HepG2 (cell line): ENCODE measurements around the gene TMEM97. TPM values are rescaled to one million over a fixed set of nuclear protein-coding genes. Genes with fewer than 3 reads are reported as not detected.

Source experiments
- AHR ChIP-seq: IDR thresholded peaks from 2 replicates; pipeline ENCODE4 v1.6.1; 2018; ENCODE audit warnings: missing genetic modification reagents, missing compliant biosample characterization
- BRCA1 ChIP-seq: sonication (generic); formaldehyde crosslinking; IDR thresholded peaks from 2 replicates; pipeline ENCODE4 v1.4.0; 2020; ENCODE audit warnings: missing genetic modification reagents
- CHD4 ChIP-seq: fragments of 200-600 bp; sonication (generic); IDR thresholded peaks from 2 replicates; pipeline ENCODE4 v1.7.0; 2017; ENCODE audit warnings: mild to moderate bottlenecking, low read length, borderline replicate concordance
- HNRNPH1 ChIP-seq: fragments of 200-400 bp; formaldehyde crosslinking; optimal IDR thresholded peaks from 2 replicates; pipeline ENCODE3; 2017; ENCODE audit warnings: mild to moderate bottlenecking, low read depth, low read length
- IRF2 ChIP-seq: IDR thresholded peaks from 2 replicates; pipeline ENCODE4 v1.6.1; 2018; ENCODE audit warnings: missing genetic modification reagents, missing compliant biosample characterization
- JUNB ChIP-seq: sonication (generic); formaldehyde crosslinking; IDR thresholded peaks from 2 replicates; pipeline ENCODE4 v1.8.0; 2022; ENCODE audit warnings: missing genetic modification reagents, mild to moderate bottlenecking, borderline replicate concordance
- MIER3 ChIP-seq: IDR thresholded peaks from 2 replicates; pipeline ENCODE4 v1.6.1; 2016; ENCODE audit warnings: missing compliant biosample characterization, borderline replicate concordance
- RFX5 ChIP-seq: IDR thresholded peaks from 2 replicates; pipeline ENCODE4 v1.6.1; 2011; ENCODE audit warnings: low read depth, low read length, improper control_type of control experiment
- STAT5B ChIP-seq: sonication (generic); formaldehyde crosslinking; IDR thresholded peaks from 2 replicates; pipeline ENCODE4 v1.4.0; 2020; ENCODE audit warnings: missing genetic modification reagents
- ZFYVE20 ChIP-seq: sonication (generic); formaldehyde crosslinking; IDR thresholded peaks from 2 replicates; pipeline ENCODE4 v1.8.0; 2023; ENCODE audit warnings: low read depth, mild to moderate bottlenecking, moderate library complexity, missing genetic modification reagents, borderline replicate concordance
- ZNF441 ChIP-seq: sonication (generic); formaldehyde crosslinking; IDR thresholded peaks from 2 replicates; pipeline ENCODE4 v1.7.0; 2021; ENCODE audit warnings: missing genetic modification reagents, borderline replicate concordance
- ZNF773 ChIP-seq: sonication (generic); formaldehyde crosslinking; IDR thresholded peaks from 2 replicates; pipeline ENCODE4 v1.4.0; 2020; ENCODE audit warnings: missing genetic modification reagents, borderline replicate concordance
- polyA plus RNA-seq, 8 experiments: library from polyadenylated mRNA; depleted of rRNA in 3 of 8; stranded (reverse) in 7 of 8; unstranded in 1 of 8; fragments of >200 nt; fragmentation: Illumina TruSeq in 4 of 8; extraction: Trizol in 4 of 8; gene quantifications; 2 replicates each; pipeline versions ENCODE4 v1.2.1 to v1.2.3, GENCODE V29; 2011 to 2016; ENCODE audit warnings: low read depth in 4 of 8, missing spikeins in 1 of 8, mixed read lengths in 1 of 8; ENCODE audit not compliant: insufficient read depth in 1 of 8
- total RNA-seq, 5 experiments: library from RNA; depleted of rRNA; stranded (reverse); fragments of >200 nt; fragmentation: Illumina TruSeq; extraction: Trizol; gene quantifications; 2 replicates each; pipeline ENCODE4 v1.2.3, GENCODE V29; 2016; ENCODE audit warnings: low read depth in 1 of 5
- TF ChIP-seq, protein P1 (sequence below): IDR thresholded peaks from 2 replicates; pipeline ENCODE4 v1.4.0; 2020; ENCODE audit warnings: mild to moderate bottlenecking, missing genetic modification reagents
- TF ChIP-seq, protein P2 (sequence below): sonication (generic); formaldehyde crosslinking; IDR thresholded peaks from 2 replicates; pipeline ENCODE4 v1.4.0; 2020; ENCODE audit warnings: missing genetic modification reagents, low read depth, mild to moderate bottlenecking, borderline replicate concordance
- TF ChIP-seq, protein P3 (sequence below): sonication (generic); IDR thresholded peaks from 2 replicates; pipeline ENCODE4 v1.6.1; 2016; ENCODE audit warnings: low read depth, borderline replicate concordance
- TF ChIP-seq, protein P4 (sequence below): sonication (generic); formaldehyde crosslinking; IDR thresholded peaks from 2 replicates; pipeline ENCODE4 v1.4.0; 2020; ENCODE audit warnings: mild to moderate bottlenecking, low read depth, missing genetic modification reagents
- TF ChIP-seq, protein P5 (sequence below): sonication (generic); formaldehyde crosslinking; IDR thresholded peaks from 2 replicates; pipeline ENCODE4 v1.8.0; 2023; ENCODE audit warnings: mild to moderate bottlenecking, missing genetic modification reagents
- TF ChIP-seq, protein P6 (sequence below): sonication (generic); formaldehyde crosslinking; IDR thresholded peaks from 2 replicates; pipeline ENCODE4 v1.5.0; 2020; ENCODE audit warnings: missing genetic modification reagents
- TF ChIP-seq, protein P7 (sequence below): sonication (generic); formaldehyde crosslinking; IDR thresholded peaks from 2 replicates; pipeline ENCODE4 v1.9.0; 2021; ENCODE audit warnings: missing genetic modification reagents, mild to moderate bottlenecking, borderline replicate concordance

TMEM97 gene
- total and polyA plus RNA-seq, 2 of the 13 experiments (the other 11 are each of a cell fraction or from before 2014, with no cell fraction given): 69.6 to 137 TPM

DNA sequence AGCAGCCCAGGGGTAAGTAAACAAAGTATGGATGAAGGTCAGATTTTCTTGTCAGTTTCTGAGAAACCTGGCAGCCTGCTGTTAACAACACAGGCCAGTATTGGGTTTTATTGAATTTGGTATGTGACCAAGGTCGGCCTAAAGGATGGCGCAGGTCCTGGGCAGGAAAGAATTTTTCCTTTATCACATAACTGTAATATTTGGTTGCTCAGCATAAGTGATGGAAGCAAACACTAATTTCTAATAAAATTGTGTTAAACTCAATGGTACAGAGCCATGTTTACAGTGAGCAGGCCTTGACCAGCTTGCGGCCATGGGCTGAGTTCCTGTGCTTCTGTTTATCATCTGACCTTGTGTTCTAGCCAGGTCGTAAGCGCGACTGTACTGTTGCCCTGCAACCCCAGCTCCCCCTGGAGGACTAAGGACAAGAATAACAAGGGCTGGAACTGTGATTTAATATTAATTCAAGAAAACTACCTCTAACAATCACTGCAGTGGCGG is 27.8 kb downstream of the TMEM97 start (continued):
- TF ChIP-seq, protein P1, sequence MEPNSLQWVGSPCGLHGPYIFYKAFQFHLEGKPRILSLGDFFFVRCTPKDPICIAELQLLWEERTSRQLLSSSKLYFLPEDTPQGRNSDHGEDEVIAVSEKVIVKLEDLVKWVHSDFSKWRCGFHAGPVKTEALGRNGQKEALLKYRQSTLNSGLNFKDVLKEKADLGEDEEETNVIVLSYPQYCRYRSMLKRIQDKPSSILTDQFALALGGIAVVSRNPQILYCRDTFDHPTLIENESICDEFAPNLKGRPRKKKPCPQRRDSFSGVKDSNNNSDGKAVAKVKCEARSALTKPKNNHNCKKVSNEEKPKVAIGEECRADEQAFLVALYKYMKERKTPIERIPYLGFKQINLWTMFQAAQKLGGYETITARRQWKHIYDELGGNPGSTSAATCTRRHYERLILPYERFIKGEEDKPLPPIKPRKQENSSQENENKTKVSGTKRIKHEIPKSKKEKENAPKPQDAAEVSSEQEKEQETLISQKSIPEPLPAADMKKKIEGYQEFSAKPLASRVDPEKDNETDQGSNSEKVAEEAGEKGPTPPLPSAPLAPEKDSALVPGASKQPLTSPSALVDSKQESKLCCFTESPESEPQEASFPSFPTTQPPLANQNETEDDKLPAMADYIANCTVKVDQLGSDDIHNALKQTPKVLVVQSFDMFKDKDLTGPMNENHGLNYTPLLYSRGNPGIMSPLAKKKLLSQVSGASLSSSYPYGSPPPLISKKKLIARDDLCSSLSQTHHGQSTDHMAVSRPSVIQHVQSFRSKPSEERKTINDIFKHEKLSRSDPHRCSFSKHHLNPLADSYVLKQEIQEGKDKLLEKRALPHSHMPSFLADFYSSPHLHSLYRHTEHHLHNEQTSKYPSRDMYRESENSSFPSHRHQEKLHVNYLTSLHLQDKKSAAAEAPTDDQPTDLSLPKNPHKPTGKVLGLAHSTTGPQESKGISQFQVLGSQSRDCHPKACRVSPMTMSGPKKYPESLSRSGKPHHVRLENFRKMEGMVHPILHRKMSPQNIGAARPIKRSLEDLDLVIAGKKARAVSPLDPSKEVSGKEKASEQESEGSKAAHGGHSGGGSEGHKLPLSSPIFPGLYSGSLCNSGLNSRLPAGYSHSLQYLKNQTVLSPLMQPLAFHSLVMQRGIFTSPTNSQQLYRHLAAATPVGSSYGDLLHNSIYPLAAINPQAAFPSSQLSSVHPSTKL (CRISPR knock-in tag): peak; percentile 50
- TF ChIP-seq, protein P2, sequence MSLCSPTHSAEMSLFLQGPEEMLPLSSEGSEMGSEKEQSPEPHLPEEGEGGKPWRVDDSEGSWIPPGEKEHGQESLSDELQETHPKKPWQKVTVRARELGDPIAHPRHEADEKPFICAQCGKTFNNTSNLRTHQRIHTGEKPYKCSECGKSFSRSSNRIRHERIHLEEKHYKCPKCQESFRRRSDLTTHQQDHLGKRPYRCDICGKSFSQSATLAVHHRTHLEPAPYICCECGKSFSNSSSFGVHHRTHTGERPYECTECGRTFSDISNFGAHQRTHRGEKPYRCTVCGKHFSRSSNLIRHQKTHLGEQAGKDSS (CRISPR knock-in tag): peak; percentile 34; the same call in 1 of the 2 replicates
- TF ChIP-seq, protein P3, sequence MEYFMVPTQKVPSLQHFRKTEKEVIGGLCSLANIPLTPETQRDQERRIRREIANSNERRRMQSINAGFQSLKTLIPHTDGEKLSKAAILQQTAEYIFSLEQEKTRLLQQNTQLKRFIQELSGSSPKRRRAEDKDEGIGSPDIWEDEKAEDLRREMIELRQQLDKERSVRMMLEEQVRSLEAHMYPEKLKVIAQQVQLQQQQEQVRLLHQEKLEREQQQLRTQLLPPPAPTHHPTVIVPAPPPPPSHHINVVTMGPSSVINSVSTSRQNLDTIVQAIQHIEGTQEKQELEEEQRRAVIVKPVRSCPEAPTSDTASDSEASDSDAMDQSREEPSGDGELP: peak; percentile 27; the same call in 1 of the 2 replicates
- TF ChIP-seq, protein P4, sequence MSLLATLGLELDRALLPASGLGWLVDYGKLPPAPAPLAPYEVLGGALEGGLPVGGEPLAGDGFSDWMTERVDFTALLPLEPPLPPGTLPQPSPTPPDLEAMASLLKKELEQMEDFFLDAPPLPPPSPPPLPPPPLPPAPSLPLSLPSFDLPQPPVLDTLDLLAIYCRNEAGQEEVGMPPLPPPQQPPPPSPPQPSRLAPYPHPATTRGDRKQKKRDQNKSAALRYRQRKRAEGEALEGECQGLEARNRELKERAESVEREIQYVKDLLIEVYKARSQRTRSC (CRISPR knock-in tag): no peak
- 0 out of 2 replicates have a peak, but pooled peaks have one; percentile 38 for TF ChIP-seq IRF2
- no peak for TF ChIP-seq ZNF773
- TF ChIP-seq, protein P5, sequence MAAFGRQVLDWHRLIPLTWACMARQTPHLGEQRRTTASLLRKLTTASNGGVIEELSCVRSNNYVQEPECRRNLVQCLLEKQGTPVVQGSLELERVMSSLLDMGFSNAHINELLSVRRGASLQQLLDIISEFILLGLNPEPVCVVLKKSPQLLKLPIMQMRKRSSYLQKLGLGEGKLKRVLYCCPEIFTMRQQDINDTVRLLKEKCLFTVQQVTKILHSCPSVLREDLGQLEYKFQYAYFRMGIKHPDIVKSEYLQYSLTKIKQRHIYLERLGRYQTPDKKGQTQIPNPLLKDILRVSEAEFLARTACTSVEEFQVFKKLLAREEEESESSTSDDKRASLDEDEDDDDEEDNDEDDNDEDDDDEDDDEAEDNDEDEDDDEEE: no peak
- TF ChIP-seq ZNF441: no peak
- no peak for TF ChIP-seq RFX5
- no peak for TF ChIP-seq ZFYVE20
- TF ChIP-seq HNRNPH1: no peak
- no peak for TF ChIP-seq AHR (CRISPR knock-in tag)
- TF ChIP-seq, protein P6, sequence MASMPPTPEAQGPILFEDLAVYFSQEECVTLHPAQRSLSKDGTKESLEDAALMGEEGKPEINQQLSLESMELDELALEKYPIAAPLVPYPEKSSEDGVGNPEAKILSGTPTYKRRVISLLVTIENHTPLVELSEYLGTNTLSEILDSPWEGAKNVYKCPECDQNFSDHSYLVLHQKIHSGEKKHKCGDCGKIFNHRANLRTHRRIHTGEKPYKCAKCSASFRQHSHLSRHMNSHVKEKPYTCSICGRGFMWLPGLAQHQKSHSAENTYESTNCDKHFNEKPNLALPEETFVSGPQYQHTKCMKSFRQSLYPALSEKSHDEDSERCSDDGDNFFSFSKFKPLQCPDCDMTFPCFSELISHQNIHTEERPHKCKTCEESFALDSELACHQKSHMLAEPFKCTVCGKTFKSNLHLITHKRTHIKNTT (CRISPR knock-in tag): no peak
- TF ChIP-seq MIER3 (CRISPR knock-in tag): 0 out of 2 replicates have a peak, but pooled peaks have one; percentile 35
- no peak for TF ChIP-seq CHD4
- TF ChIP-seq, protein P7, sequence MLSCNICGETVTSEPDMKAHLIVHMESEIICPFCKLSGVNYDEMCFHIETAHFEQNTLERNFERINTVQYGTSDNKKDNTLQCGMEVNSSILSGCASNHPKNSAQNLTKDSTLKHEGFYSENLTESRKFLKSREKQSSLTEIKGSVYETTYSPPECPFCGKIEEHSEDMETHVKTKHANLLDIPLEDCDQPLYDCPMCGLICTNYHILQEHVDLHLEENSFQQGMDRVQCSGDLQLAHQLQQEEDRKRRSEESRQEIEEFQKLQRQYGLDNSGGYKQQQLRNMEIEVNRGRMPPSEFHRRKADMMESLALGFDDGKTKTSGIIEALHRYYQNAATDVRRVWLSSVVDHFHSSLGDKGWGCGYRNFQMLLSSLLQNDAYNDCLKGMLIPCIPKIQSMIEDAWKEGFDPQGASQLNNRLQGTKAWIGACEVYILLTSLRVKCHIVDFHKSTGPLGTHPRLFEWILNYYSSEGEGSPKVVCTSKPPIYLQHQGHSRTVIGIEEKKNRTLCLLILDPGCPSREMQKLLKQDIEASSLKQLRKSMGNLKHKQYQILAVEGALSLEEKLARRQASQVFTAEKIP (CRISPR knock-in tag): no peak
- TF ChIP-seq JUNB (CRISPR knock-in tag): no peak
- TF ChIP-seq STAT5B (CRISPR knock-in tag): no peak
- no peak for TF ChIP-seq BRCA1 (CRISPR knock-in tag)
